HEK293 (cell line): ENCODE results near the gene SPINK1.

Experiments used
- CTCF ChIA-PET: fragments of 350-600 bp; formaldehyde crosslinking; extraction: SDS; loops from one replicate; lab custom pipeline; 2021; ENCODE audit warnings: antibody characterized with exemption; lab: Yijun Ruan, JAX
- POLR2A ChIA-PET: fragments of 300-600 bp; formaldehyde crosslinking; extraction: SDS; loops from one replicate; lab custom pipeline; 2020; ENCODE audit warnings: antibody characterized with exemption, inconsistent platforms; lab: Yijun Ruan, JAX
- H3K27ac ChIP-seq: fragments of 200-500 bp; sonication (Bioruptor generic); 2 replicates; pipeline ENCODE4 v1.5.1; 2014; ENCODE audit warnings: low read depth, low read length, control low read depth, inconsistent platforms; ENCODE audit errors: extremely low read depth
- H3K36me3 ChIP-seq, 2 experiments: fragments of 200-500 bp in 1 of 2; sonication (Bioruptor generic) in 1 of 2; 1 replicate in 1 of 2; 2 replicates in 1 of 2; pipeline ENCODE4 v1.5.1; 2014 to 2017; ENCODE audit warnings: inconsistent platforms in 2 of 2, low read length in 2 of 2; ENCODE audit not compliant: control insufficient read depth in 2 of 2, insufficient read depth in 1 of 2
- H3K4me1 ChIP-seq: fragments of 200-500 bp; sonication (Bioruptor generic); 2 replicates; pipeline ENCODE4 v1.5.1; 2014; ENCODE audit warnings: mild to moderate bottlenecking, low read length, inconsistent platforms; ENCODE audit not compliant: control insufficient read depth, insufficient read depth
- H3K4me3 ChIP-seq: 2 replicates; pipeline ENCODE4 v1.5.1; 2011; ENCODE audit warnings: low read depth, mild to moderate bottlenecking, control low read depth, low read length, moderate library complexity
- H3K9me3 ChIP-seq: fragments of 200-500 bp; sonication (Bioruptor generic); 2 replicates; pipeline ENCODE4 v1.5.1; 2014; ENCODE audit warnings: low read depth, low read length, inconsistent platforms; ENCODE audit not compliant: control insufficient read depth, insufficient read depth
- BCL11A ChIP-seq: fragments of 450-650 bp; formaldehyde crosslinking; IDR thresholded peaks from 2 replicates; pipeline ENCODE4 v1.5.1; 2016; ENCODE audit warnings: low read depth, missing biosample characterization, missing genetic modification characterization
- ELK4 ChIP-seq: IDR thresholded peaks from 2 replicates; pipeline ENCODE4 v1.6.1; 2011; ENCODE audit warnings: mild to moderate bottlenecking, low read depth, low read length, borderline replicate concordance
- SCRT2 ChIP-seq: fragments of 450-650 bp; formaldehyde crosslinking; IDR thresholded peaks from 2 replicates; pipeline ENCODE4 v1.5.1; 2016; ENCODE audit warnings: missing biosample characterization, missing genetic modification characterization
- ZEB2 ChIP-seq: fragments of 450-650 bp; formaldehyde crosslinking; IDR thresholded peaks from 2 replicates; pipeline ENCODE4 v1.5.1; 2016; ENCODE audit warnings: missing biosample characterization, missing genetic modification characterization
- ZFP37 ChIP-seq: fragments of 450-650 bp; formaldehyde crosslinking; IDR thresholded peaks from 2 replicates; pipeline ENCODE4 v1.5.1; 2016; ENCODE audit warnings: missing biosample characterization, missing genetic modification characterization
- ZNF140 ChIP-seq: fragments of 450-650 bp; formaldehyde crosslinking; IDR thresholded peaks from 2 replicates; pipeline ENCODE4 v1.5.1; 2016; ENCODE audit warnings: missing biosample characterization, missing genetic modification characterization
- ZNF146 ChIP-seq: fragments of 450-650 bp; formaldehyde crosslinking; IDR thresholded peaks from 2 replicates; pipeline ENCODE4 v1.5.1; 2016; ENCODE audit warnings: missing biosample characterization, missing genetic modification characterization
- ZNF280C ChIP-seq: fragments of 450-650 bp; formaldehyde crosslinking; IDR thresholded peaks from 2 replicates; pipeline ENCODE4 v1.5.1; 2016; ENCODE audit warnings: missing biosample characterization, missing genetic modification characterization
- ZNF292 ChIP-seq: fragments of 450-650 bp; formaldehyde crosslinking; IDR thresholded peaks from 2 replicates; pipeline ENCODE4 v1.5.1; 2016; ENCODE audit warnings: low read depth, missing biosample characterization, missing genetic modification characterization, borderline replicate concordance
- ZNF501 ChIP-seq: fragments of 450-650 bp; formaldehyde crosslinking; IDR thresholded peaks from 2 replicates; pipeline ENCODE4 v1.5.1; 2016; ENCODE audit warnings: missing biosample characterization, missing genetic modification characterization
- ZNF561 ChIP-seq: fragments of 450-650 bp; IDR thresholded peaks from 2 replicates; pipeline ENCODE4 v1.5.1; 2018; ENCODE audit warnings: missing biosample characterization, missing genetic modification characterization, borderline replicate concordance
- ZNF623 ChIP-seq: fragments of 450-650 bp; formaldehyde crosslinking; IDR thresholded peaks from 2 replicates; pipeline ENCODE4 v1.5.1; 2016; ENCODE audit warnings: missing biosample characterization, missing genetic modification characterization
- ZNF626 ChIP-seq: fragments of 450-650 bp; sonication (Bioruptor Pico); formaldehyde crosslinking; IDR thresholded peaks from 2 replicates; pipeline ENCODE4 v1.5.1; 2018; ENCODE audit warnings: missing biosample characterization, missing genetic modification characterization, inconsistent platforms
- ZNF660 ChIP-seq: fragments of 450-650 bp; IDR thresholded peaks from 2 replicates; pipeline ENCODE4 v1.5.1; 2018; ENCODE audit warnings: missing biosample characterization, mild to moderate bottlenecking, missing genetic modification characterization
- ZNF792 ChIP-seq: fragments of 450-650 bp; formaldehyde crosslinking; IDR thresholded peaks from 2 replicates; pipeline ENCODE4 v1.5.1; 2016; ENCODE audit warnings: missing biosample characterization, missing genetic modification characterization
- TF ChIP-seq, protein P1 (sequence below): fragments of 450-650 bp; formaldehyde crosslinking; IDR thresholded peaks from 2 replicates; pipeline ENCODE4 v1.5.1; 2016; ENCODE audit warnings: missing biosample characterization, missing genetic modification characterization

Gene SPINK1

DNA sequence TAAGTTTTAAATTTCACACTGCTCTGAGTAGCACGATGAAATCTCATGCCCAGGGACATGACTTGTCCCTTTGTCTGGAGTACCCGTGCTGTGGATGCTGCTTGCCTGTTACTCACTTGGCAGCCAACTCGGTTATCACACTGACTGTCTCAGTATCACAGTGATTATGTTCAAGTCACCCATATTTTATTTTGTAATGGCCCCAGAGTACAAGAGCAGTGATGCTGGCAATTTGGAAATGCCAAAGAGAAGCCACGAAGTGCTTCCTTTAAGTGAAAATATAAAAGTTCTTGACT, 24.3 kb upstream of the SPINK1 start (continued):
- TF ChIP-seq ZNF146 (no peak), ZNF292 (tag by site-specific recombination) (no peak)

- H3K9me3 ChIP-seq, result no peaks in the 10 kb centered on the region
- POLR2A ChIA-PET, result interaction anchor here (0.6 kb wide), 1 partner anchor 1487 kb away, joined by 4 read pairs; no protein-coding TSS in a partner anchor
- H3K36me3 ChIP-seq, result no peaks in the 10 kb centered on the region
- no peak overlapping the region for H3K4me3 ChIP-seq
- TF ChIP-seq, protein P1, sequence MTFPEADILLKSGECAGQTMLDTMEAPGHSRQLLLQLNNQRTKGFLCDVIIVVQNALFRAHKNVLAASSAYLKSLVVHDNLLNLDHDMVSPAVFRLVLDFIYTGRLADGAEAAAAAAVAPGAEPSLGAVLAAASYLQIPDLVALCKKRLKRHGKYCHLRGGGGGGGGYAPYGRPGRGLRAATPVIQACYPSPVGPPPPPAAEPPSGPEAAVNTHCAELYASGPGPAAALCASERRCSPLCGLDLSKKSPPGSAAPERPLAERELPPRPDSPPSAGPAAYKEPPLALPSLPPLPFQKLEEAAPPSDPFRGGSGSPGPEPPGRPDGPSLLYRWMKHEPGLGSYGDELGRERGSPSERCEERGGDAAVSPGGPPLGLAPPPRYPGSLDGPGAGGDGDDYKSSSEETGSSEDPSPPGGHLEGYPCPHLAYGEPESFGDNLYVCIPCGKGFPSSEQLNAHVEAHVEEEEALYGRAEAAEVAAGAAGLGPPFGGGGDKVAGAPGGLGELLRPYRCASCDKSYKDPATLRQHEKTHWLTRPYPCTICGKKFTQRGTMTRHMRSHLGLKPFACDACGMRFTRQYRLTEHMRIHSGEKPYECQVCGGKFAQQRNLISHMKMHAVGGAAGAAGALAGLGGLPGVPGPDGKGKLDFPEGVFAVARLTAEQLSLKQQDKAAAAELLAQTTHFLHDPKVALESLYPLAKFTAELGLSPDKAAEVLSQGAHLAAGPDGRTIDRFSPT (tag by site-specific recombination), result no peak
- TF ChIP-seq ZNF501 (tag by site-specific recombination) (no peak), ZNF623 (tag by site-specific recombination) (no peak), ZFP37 (tag by site-specific recombination) (no peak), ZNF626 (tag by site-specific recombination) (no peak), ZNF660 (tag by site-specific recombination) (no peak), ZNF280C (tag by site-specific recombination) (no peak), ZNF792 (no peak), ZEB2 (tag by site-specific recombination) (no peak), ZNF561 (tag by site-specific recombination) (no peak), BCL11A (tag by site-specific recombination) (no peak), SCRT2 (tag by site-specific recombination) (no peak)
- TF ChIP-seq, all 188 proteins: peak for 0
- Histone ChIP-seq H3K4me1 (no peaks in the 10 kb centered on the region), H3K27ac (no peak overlapping the region)
- CTCF ChIA-PET, result interaction anchor here (0.6 to 9.4 kb wide), 7 partner anchors 10 to 589 kb away, joined by 3 to 172 read pairs (median 6); no protein-coding TSS in a partner anchor
Measured at GRCh38 chr5:147854894-147855773, 23.7 kb upstream of the SPINK1 start.

DNA sequence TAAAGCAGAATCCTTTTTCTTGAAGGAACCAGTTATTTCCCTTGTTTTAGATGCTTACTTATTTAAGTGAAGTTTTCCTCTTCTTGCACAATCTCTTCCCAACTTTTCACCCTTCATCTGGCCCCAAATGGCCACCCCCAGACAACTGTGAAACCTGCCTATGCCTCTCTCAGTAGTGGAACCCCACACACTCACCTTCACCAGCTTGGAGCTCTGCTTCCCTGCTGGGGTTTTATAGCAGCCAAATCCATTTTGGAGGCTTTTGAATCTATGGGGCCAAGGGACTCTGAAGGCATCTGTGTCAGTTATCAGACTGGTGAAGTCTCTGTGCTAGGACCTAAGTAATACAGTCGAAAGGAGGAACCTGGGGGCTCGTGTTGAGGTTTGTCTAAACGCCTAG, 22.9 kb upstream of the SPINK1 start:
- CTCF ChIA-PET, result interaction anchor here (0.7 to 9.4 kb wide), 3 partner anchors 79 to 269 kb away, joined by 3 to 172 read pairs (median 4); no protein-coding TSS in a partner anchor
- no peak overlapping the region for H3K27ac ChIP-seq
- no peaks in the 10 kb centered on the region for H3K4me1 ChIP-seq
- TF ChIP-seq ELK4 (no peak), ZNF140 (no peak)
- POLR2A ChIA-PET, result interaction anchor here (0.6 kb wide), 1 partner anchor 1487 kb away, joined by 4 read pairs; no protein-coding TSS in a partner anchor
- no peak overlapping the region for H3K4me3 ChIP-seq
- no peaks in the 10 kb centered on the region for H3K36me3 ChIP-seq
- no peaks in the 10 kb centered on the region for H3K9me3 ChIP-seq
